Neutrophil (primary cell): Measurements from ENCODE around the gene NEK4.

Source experiments
- H3K27ac ChIP-seq: fragments of 200-600 bp; sonication (generic); 2 replicates; pipeline ENCODE4 v1.5.1; 2016; ENCODE audit warnings: mild to moderate bottlenecking, moderate library complexity
- H3K27me3 ChIP-seq: fragments of 200-600 bp; sonication (generic); 2 replicates; pipeline ENCODE4 v1.6.0; 2016; ENCODE audit warnings: mild to moderate bottlenecking
- H3K36me3 ChIP-seq: fragments of 200-600 bp; sonication (generic); 2 replicates; pipeline ENCODE4 v1.5.1; 2017
- H3K4me1 ChIP-seq, 2 experiments: fragments of 200-600 bp in 1 of 2; sonication (generic) in 1 of 2; 1 replicate in 1 of 2; 2 replicates in 1 of 2; pipeline versions ENCODE4 v1.5.1 to v1.6.1; 2013 to 2016; ENCODE audit warnings: low read depth in 1 of 2, low read length in 1 of 2, mild to moderate bottlenecking in 1 of 2, moderate library complexity in 1 of 2; ENCODE audit not compliant: control insufficient read depth in 1 of 2, insufficient read depth in 1 of 2
- H3K4me3 ChIP-seq, 2 experiments: fragments of 200-600 bp in 1 of 2; sonication (generic) in 1 of 2; 1 replicate in 1 of 2; 2 replicates in 1 of 2; pipeline ENCODE4 v1.5.1; 2013 to 2016; ENCODE audit warnings: low read depth in 1 of 2, low read length in 1 of 2, mild to moderate bottlenecking in 1 of 2, moderate library complexity in 1 of 2
- H3K9me3 ChIP-seq: fragments of 200-600 bp; sonication (generic); 2 replicates; pipeline ENCODE4 v1.5.1; 2016
- TF ChIP-seq, protein P1 (sequence below): fragments of 200-600 bp; sonication (generic); IDR thresholded peaks from 2 replicates; pipeline ENCODE4 v1.5.1; 2016; ENCODE audit warnings: antibody characterized with exemption

NEK4 gene

DNA sequence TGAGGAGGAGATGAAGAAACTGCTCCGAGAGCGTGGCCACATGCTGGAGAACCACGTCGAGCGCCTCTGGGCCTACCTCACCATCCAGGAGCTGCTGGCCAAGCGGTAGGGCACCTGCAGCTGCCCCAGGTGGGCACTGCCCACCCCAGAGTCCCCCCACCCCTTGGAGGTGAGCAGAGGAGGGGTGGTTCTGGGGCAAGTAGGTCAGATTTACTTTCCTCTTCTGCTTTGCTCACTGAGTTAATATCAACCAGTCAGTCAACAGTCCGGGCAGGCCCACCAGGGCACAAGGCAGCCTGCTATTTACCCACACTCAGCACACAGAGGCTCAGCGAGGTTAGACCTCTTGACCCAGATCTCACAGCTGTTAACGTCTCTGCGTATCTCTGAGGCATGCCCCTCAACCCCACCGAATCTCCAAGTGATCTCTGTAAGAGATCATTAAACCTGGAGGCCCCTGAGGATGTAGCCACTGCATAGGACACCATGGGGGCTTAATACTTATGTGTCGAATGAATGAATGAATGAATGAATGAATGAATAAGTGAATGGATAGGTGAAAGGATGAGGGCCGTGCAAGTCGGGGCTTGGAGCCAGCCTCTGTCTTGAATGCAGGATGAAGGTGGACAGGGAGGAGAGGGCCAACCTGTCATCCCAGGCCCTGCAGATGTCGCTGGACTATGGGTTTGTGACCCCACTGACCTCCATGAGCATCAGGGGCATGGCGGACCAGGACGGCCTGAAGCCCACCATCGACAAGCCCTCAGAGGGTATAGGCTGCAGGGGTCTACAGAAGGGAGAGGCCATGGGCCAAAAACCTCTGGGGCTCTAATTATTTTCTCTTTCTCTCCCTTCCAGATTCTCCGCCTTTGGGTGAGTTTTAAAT, 15.8 kb upstream of the NEK4 start:
- no peak overlapping the region for H3K27ac ChIP-seq
- no peaks in the 10 kb centered on the region for H3K36me3 ChIP-seq
- TF ChIP-seq, protein P1, sequence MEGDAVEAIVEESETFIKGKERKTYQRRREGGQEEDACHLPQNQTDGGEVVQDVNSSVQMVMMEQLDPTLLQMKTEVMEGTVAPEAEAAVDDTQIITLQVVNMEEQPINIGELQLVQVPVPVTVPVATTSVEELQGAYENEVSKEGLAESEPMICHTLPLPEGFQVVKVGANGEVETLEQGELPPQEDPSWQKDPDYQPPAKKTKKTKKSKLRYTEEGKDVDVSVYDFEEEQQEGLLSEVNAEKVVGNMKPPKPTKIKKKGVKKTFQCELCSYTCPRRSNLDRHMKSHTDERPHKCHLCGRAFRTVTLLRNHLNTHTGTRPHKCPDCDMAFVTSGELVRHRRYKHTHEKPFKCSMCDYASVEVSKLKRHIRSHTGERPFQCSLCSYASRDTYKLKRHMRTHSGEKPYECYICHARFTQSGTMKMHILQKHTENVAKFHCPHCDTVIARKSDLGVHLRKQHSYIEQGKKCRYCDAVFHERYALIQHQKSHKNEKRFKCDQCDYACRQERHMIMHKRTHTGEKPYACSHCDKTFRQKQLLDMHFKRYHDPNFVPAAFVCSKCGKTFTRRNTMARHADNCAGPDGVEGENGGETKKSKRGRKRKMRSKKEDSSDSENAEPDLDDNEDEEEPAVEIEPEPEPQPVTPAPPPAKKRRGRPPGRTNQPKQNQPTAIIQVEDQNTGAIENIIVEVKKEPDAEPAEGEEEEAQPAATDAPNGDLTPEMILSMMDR: no peak
- H3K27me3 ChIP-seq: no peaks in the 10 kb centered on the region
- no peak overlapping the region for H3K4me3 ChIP-seq
- H3K4me1 ChIP-seq: no peaks in the 10 kb centered on the region
- no peaks in the 10 kb centered on the region for H3K9me3 ChIP-seq

DNA sequence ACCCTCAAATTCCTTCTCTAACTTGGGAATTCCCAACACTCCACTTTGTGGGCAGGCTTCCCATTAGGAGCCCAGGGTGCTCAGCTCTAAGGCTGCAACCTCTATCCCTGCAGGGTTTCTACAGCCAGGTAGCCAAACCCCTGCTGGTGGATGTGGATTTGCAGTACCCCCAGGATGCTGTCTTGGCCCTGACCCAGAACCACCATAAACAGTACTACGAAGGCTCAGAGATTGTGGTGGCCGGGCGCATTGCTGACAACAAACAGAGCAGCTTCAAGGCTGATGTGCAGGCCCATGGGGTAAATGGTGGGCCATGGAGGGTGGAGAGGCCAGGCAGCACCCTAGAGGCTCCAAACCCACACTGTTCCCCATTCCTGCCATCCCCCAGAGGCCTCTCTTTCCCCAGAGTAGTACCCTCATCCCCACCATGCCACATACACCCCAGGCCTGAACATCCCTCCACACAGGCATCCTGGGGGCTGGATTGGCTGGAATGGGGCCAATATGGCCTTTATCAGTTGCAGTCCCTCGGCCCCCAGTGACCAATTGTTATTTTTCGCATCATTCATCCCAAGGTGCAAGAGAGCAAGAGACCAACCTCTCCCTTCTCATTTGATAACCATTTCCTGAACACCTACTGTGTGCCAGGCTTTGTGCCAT, 14.3 kb upstream of the NEK4 start:
- H3K36me3 ChIP-seq: no peaks in the 10 kb centered on the region
- no peak overlapping the region for H3K4me3 ChIP-seq
- H3K4me1 ChIP-seq: no peaks in the 10 kb centered on the region
- no peak overlapping the region for H3K27ac ChIP-seq
- no peaks in the 10 kb centered on the region for H3K9me3 ChIP-seq
- H3K27me3 ChIP-seq: no peaks in the 10 kb centered on the region
- TF ChIP-seq, protein P1: no peak

GRCh38 chr3:52784021-52784621, 13.4 kb upstream of the NEK4 start:
- no peaks in the 10 kb centered on the region for H3K27me3 ChIP-seq
- TF ChIP-seq, protein P1: no peak
- no peaks in the 10 kb centered on the region for H3K9me3 ChIP-seq
- H3K4me1 ChIP-seq: no peaks in the 10 kb centered on the region
- H3K27ac ChIP-seq: no peak overlapping the region
- no peak overlapping the region for H3K4me3 ChIP-seq
- H3K36me3 ChIP-seq: no peaks in the 10 kb centered on the region

DNA sequence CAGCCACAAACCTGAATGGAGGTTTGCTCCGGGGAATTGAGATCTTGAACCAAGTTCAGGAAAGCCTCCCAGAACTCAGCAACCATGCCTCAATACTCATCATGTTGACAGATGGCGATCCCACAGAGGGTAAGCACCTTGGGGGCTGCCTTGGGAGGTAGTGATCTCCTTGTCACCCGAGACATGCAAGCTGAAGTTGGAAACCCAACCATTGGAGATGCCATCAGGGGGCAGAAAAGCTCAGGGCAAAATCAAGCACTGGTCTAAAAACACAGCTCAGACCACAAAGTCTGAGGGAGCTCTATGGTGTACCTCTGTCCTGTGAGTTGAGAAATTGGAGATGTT, 12.4 kb upstream of the NEK4 start:
- H3K4me1 ChIP-seq: no peaks in the 10 kb centered on the region
- no peak overlapping the region for H3K4me3 ChIP-seq
- H3K27me3 ChIP-seq: no peaks in the 10 kb centered on the region
- TF ChIP-seq, protein P1: no peak
- H3K27ac ChIP-seq: no peak overlapping the region
- no peaks in the 10 kb centered on the region for H3K36me3 ChIP-seq
- no peaks in the 10 kb centered on the region for H3K9me3 ChIP-seq

- H3K4me3 ChIP-seq: no peak overlapping the region
- H3K27ac ChIP-seq: no peak overlapping the region
- H3K27me3 ChIP-seq: no peaks in the 10 kb centered on the region
- no peaks in the 10 kb centered on the region for H3K9me3 ChIP-seq
- TF ChIP-seq, protein P1: no peak
- no peaks in the 10 kb centered on the region for H3K36me3 ChIP-seq
- no peaks in the 10 kb centered on the region for H3K4me1 ChIP-seq
Measured at GRCh38 chr3:52782412-52783210, 11.9 kb upstream of the NEK4 start.
